Stimulated activated CD8-positive, alpha-beta memory T cell treated with anti-CD3 and anti-CD28 coated beads, Interleukin-12 subunit alpha, Interleukin-12 subunit beta, amount 100 ng/mL, for 4 hours (primary cell): Measurements from ENCODE around the gene SLC22A6.
"Not testable (repeated sequence)": the region's sequence is repeated elsewhere in the genome, so short reads cannot be mapped to it uniquely, and the experiment has no call there.

Experiments
- DNase-seq: peaks from one replicate; pipeline ENCODE4 v3.0.0-alpha.2; 2020; ENCODE audit warnings: low read depth

The SLC22A6 gene

GRCh38 chr11:62985041-62985750 lies 429 bp upstream of the SLC22A6 start:
- no peak for DNase-seq

DNA sequence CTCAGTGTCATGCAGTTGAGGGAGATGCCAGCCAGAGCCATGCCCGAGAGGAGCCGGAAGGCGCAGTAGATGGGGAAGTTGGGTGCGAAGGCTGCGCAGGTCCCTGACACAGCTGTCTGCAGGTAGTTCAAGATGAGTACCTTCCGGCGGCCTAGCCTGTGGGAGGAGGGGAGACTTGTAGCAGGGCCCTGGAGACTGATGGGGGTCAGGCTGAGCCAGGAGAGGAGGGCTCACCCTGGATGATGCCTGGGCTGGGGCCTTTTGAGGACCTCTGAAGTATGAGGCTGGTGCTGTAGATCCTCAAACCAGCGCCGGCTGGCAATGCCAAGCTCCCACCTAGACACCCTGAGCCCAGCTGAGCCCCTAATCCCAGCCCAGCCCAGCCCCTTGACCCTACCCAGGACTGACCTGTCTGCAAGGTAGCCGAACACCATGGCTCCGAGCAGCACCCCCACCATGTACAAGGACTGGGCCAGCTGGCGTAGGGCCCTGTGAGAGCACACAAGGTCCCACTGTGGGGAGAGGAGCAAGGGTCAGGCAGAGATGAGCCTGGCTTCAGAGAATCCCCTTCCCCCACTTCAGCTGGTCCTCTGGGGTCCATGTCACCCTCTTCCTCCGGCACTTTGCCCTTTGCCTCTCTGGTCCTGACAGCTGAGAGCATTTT lies 1.1 kb downstream of the SLC22A6 start:
- DNase-seq = no peak

GRCh38 chr11:62981743-62982142 lies 3.0 kb downstream of the SLC22A6 start:
- no peak for DNase-seq

DNA sequence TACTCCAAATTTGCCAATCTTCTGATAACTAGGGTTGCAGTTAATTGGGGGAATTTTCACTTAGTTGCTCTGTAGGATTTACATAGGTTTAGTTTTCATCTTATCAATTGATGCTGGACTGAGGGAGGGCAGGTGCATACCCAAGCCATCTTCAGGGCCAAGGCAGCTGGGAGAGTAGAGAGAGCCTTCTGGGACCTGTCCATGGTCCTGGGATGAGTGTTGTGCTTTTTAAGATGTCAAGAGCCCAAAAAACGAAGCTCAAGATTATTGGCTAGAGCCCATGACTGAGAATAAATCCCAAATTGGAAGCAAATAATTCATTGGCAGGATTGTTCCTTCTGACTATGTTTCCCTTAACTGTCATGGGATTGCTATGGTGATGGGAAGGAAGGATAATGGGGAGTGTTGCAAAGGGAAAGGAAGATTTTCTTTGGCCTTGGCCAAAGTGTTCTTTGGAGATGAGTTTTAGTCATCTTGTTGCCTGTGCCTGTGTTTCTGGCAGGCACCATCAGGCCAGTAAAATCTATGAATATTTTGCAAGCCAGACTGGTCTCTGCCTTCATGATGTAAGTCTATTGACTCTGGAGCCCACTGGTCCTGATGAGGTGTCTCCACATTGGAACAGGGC lies 4.5 kb downstream of the SLC22A6 start:
- DNase-seq = no peak

DNA sequence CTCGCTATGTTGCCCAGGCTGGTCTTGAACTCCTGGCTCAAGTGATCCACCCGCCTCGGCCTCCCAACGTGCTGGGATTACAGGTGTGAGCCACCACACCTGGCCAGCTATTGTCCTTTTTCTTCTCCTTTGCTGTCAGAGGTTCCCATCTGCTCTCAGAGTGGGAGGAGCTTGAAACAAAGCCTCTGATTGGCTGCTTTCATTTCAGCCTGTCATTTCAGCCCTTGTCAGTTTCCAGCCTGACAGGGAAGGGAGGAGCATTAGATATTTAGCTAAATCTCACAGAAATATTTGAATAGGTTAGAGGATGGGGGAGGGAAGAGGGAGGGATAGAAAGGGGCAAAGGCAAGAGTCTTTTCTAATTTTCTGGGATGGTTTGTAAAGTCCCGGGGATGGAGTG lies 8.7 kb downstream of the SLC22A6 start:
- no peak for DNase-seq

- no peak for DNase-seq
Observed at GRCh38 chr11:62974848-62975522, 9.8 kb downstream of the SLC22A6 start.

GRCh38 chr11:62965574-62965973 lies 19.2 kb downstream of the SLC22A6 start:
- DNase-seq = no peak

DNA sequence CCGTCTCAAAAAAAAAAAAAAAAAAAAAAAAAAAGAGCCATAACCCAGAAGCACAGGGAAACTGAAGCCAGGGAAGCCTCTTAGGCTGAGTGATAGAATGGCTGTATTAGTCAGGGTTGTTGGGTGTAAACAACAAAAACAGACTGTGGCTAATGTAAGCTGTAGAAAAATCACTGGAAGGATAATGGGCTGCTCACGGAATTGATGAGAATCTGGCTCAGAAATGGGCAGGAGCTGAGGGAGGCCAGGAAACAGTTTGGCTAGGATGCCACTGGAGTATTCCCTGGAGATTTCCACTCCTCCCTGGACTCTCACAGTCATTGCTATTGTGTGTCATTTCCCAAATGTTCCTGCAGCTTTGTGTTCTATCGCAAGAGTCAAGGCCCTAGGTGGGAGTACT lies 22.4 kb downstream of the SLC22A6 start:
- no peak for DNase-seq

- DNase-seq = no peak
Observed at GRCh38 chr11:62961017-62961570, 23.7 kb downstream of the SLC22A6 start.

- DNase-seq = no peak
Observed at GRCh38 chr11:62959422-62959980, 25.3 kb downstream of the SLC22A6 start.

DNA sequence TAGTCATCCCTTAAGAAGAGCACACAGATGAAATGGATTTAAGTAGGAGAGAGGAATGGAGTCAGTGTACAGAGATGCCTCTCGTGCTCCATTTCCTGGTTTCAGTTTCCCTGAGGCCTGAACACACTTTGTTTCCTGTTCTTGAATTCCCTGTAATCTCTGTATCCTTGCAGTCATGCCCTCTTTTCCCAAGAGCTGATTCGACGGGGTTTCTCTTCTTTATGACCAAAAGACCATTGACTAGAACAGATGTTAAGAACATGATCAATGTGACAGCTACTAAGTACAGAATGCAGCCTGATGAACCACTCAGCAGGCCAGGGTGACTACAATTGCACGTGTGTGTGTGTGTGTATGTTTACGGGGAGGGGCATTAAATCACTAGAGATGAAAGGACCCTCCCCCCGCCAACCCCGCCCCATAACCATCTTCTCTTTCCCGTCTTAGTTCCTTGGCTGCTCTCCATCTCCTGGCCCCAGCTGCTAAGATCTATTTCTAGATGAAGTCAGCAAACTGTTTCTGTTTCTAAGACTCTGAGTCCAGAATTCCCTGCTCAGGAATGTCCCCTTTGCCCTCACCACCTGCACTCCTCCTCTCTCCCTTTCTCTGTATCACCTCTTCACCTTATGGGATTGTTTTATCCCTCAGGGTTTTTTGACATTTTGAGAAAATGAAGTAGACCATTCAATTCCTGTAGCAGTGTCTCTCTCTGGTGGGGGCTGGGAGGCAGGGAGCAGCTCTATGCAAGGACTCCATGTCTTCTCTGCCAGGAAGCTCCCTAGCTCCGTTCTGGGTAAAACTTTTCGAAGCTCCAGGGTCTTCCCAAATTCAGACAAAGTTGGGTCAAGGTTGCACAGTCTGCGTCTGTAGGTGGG lies 26.0 kb downstream of the SLC22A6 start:
- no peak for DNase-seq

DNA sequence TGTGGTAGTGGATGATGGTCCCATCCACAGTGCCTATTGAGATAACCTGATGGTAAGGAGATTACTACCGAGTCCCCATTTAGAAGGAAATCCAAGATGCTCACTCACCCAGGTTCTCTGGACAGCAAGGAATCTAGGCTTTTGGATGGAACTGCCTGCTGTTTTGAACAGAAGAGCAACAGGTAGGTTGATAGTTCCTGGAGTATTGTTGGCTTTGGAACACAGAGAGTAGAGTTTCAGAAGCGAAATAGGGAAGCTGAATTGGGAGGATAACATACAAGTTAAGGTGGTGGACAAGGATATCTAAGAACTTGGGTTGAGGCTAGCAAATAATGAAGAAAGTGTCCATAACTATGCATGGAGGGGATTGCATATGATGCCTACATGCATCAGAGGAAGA lies 27.6 kb downstream of the SLC22A6 start:
- no peak for DNase-seq

GRCh38 chr11:62954478-62954877 lies 30.3 kb downstream of the SLC22A6 start:
- no peak for DNase-seq

GRCh38 chr11:62953811-62954210 lies 31.0 kb downstream of the SLC22A6 start:
- DNase-seq = no peak

- DNase-seq = no peak
Observed at GRCh38 chr11:62948765-62949320, 35.9 kb downstream of the SLC22A6 start.

GRCh38 chr11:62945538-62945937 lies 39.2 kb downstream of the SLC22A6 start:
- DNase-seq = not testable (repeated sequence)

- not testable (repeated sequence) for DNase-seq
Observed at GRCh38 chr11:62937528-62937927, 47.2 kb downstream of the SLC22A6 start.

DNA sequence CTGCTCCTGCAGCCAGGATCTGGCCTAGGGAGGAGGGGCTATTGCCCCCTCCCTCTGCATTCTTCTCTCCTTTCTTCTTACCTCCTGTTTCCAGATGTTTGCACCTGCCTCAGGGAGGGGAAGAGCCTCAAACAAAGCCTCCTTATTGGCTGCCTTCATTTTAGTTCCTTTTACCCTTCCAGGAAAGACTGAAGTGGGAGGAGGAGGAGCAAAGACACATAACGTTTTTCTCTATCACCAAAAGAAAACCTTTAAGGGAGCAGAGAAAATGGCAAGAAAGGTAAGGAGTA lies 50.3 kb downstream of the SLC22A6 start:
- DNase-seq = no peak

GRCh38 chr11:62933750-62934495 lies 50.8 kb downstream of the SLC22A6 start:
- DNase-seq = no peak

DNA sequence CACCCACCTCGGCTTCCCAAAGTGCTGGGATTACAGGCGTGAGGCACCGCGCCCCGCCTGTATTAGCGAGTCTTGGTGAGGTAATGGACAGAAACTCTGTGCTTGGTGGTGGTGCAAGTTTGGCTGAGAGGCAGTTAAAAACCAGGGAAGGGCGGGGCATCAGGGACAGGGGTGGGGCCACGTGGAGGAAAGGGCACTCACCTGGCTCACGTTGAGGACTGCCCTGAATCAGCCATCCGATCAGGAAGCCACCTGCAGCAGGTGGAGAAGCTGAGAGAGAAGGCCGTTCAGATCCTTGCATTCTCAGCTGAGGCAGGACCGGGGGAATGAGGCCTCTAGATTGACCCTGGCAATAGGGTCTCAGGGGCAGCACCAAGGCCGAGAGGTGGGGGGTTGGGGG lies 51.5 kb downstream of the SLC22A6 start:
- no peak for DNase-seq
